IMR-90 (cell line): Measurements from ENCODE around the gene TRPM1. TPM values are rescaled to one million over a fixed set of nuclear protein-coding genes. Genes with fewer than 3 reads are reported as not detected.

Experiments
- ATAC-seq: fragments of 200-7000 bp; cut with Tn5 transposase; 2 replicates; pipeline ENCODE4 v1.9.1; 2020; ENCODE audit warnings: low read depth, mild to moderate bottlenecking, moderate library complexity
- BruUV-seq: library from RNA; stranded (reverse); fragments of 400-500 nt; replicated peaks from 2 replicates; lab custom pipeline; 2021; lab: Mats Ljungman, UMichigan
- CTCF ChIA-PET: fragments of 300-600 bp; formaldehyde crosslinking; extraction: SDS; loops from one replicate; lab custom pipeline; 2021; ENCODE audit warnings: antibody characterized with exemption; lab: Yijun Ruan, JAX
- POLR2A ChIA-PET: fragments of 300-600 bp; sonication (Branson Sonifier 250); formaldehyde crosslinking; loops from one replicate; lab custom pipeline; 2022; ENCODE audit warnings: antibody characterized with exemption; ENCODE audit not compliant: unreplicated experiment; lab: Charles Lee
- DNase-seq: peaks from one replicate; pipeline ENCODE4 v3.0.0; 2013
- H2AFZ ChIP-seq: replicated peaks from 2 replicates; pipeline ENCODE3; 2013; ENCODE audit warnings: low read length, mild to moderate bottlenecking; ENCODE audit not compliant: poor library complexity
- H2AK5ac ChIP-seq: 2 replicates; pipeline ENCODE4 v1.6.1; 2013; ENCODE audit warnings: low read depth, low read length, inconsistent platforms
- H2AK9ac ChIP-seq: replicated peaks from 2 replicates; pipeline ENCODE3; 2013; ENCODE audit warnings: mild to moderate bottlenecking, low read depth, low read length, moderate library complexity; ENCODE audit not compliant: poor library complexity
- H2BK120ac ChIP-seq: 2 replicates; pipeline ENCODE4 v1.6.1; 2013; ENCODE audit warnings: low read depth, low read length, inconsistent platforms
- H2BK15ac ChIP-seq: 3 replicates; pipeline ENCODE4 v1.6.1; 2013; ENCODE audit warnings: low read depth, low read length, inconsistent platforms
- H2BK20ac ChIP-seq: 2 replicates; pipeline ENCODE4 v1.6.1; 2013; ENCODE audit warnings: low read depth, mild to moderate bottlenecking, inconsistent platforms, low read length, moderate library complexity
- H2BK5ac ChIP-seq: 2 replicates; pipeline ENCODE4 v1.6.1; 2013; ENCODE audit warnings: mild to moderate bottlenecking, low read depth, low read length, inconsistent platforms; ENCODE audit not compliant: poor library complexity, severe bottlenecking
- H3K14ac ChIP-seq: replicated peaks from 2 replicates; pipeline ENCODE4 v1.6.1; 2013; ENCODE audit warnings: low read depth, low read length, inconsistent platforms
- H3K18ac ChIP-seq: 2 replicates; pipeline ENCODE4 v1.6.1; 2013; ENCODE audit warnings: low read depth, low read length, control low read depth
- H3K23ac ChIP-seq: 2 replicates; pipeline ENCODE4 v1.6.1; 2013; ENCODE audit warnings: low read depth, low read length, inconsistent platforms
- H3K27ac ChIP-seq: 2 replicates; pipeline ENCODE4 v1.5.1; 2013; ENCODE audit warnings: mild to moderate bottlenecking, control low read depth, low read length; ENCODE audit not compliant: insufficient read depth
- H3K27me3 ChIP-seq: 2 replicates; pipeline ENCODE4 v1.6.1; 2013; ENCODE audit warnings: low read length; ENCODE audit not compliant: control insufficient read depth, insufficient read depth
- H3K36me3 ChIP-seq: 2 replicates; pipeline ENCODE4 v1.6.1; 2013; ENCODE audit warnings: low read length, mixed read lengths; ENCODE audit not compliant: control insufficient read depth, insufficient read depth
- H3K4ac ChIP-seq: 2 replicates; pipeline ENCODE4 v1.6.1; 2013; ENCODE audit warnings: low read depth, low read length, inconsistent platforms
- H3K4me1 ChIP-seq: 2 replicates; pipeline ENCODE4 v1.6.1; 2013; ENCODE audit warnings: low read length, mixed read lengths; ENCODE audit not compliant: control insufficient read depth, insufficient read depth
- H3K4me2 ChIP-seq: 2 replicates; pipeline ENCODE4 v1.6.1; 2013; ENCODE audit warnings: low read depth, mild to moderate bottlenecking, control low read depth, low read length, moderate library complexity
- H3K4me3 ChIP-seq: 2 replicates; pipeline ENCODE4 v1.5.1; 2013; ENCODE audit warnings: low read depth, mild to moderate bottlenecking, control low read depth, low read length, moderate library complexity; ENCODE audit not compliant: insufficient read depth
- H3K56ac ChIP-seq: 2 replicates; pipeline ENCODE4 v1.6.1; 2013; ENCODE audit warnings: low read length, inconsistent platforms; ENCODE audit not compliant: insufficient read depth; ENCODE audit errors: extremely low read depth
- H3K79me1 ChIP-seq, 2 experiments: 2 replicates each; pipeline ENCODE4 v1.6.1; 2013; ENCODE audit warnings: low read length in 2 of 2, inconsistent platforms in 1 of 2, low read depth in 1 of 2
- H3K9ac ChIP-seq: 2 replicates; pipeline ENCODE4 v1.6.1; 2013; ENCODE audit warnings: low read depth, low read length, control low read depth
- H3K9me1 ChIP-seq: 2 replicates; pipeline ENCODE4 v1.6.1; 2013; ENCODE audit warnings: low read length, inconsistent platforms; ENCODE audit not compliant: insufficient read depth
- H3K9me3 ChIP-seq: 2 replicates; pipeline ENCODE4 v1.6.1; 2013; ENCODE audit warnings: low read length; ENCODE audit not compliant: control insufficient read depth, insufficient read depth
- H4K20me1 ChIP-seq: 2 replicates; pipeline ENCODE4 v1.6.1; 2013; ENCODE audit warnings: low read length, inconsistent platforms; ENCODE audit not compliant: insufficient read depth
- H4K5ac ChIP-seq: 2 replicates; pipeline ENCODE4 v1.6.1; 2013; ENCODE audit warnings: mild to moderate bottlenecking, low read depth, low read length, control low read depth
- H4K8ac ChIP-seq, 2 experiments: 2 replicates each; pipeline ENCODE4 v1.6.1; 2013; ENCODE audit warnings: low read depth in 2 of 2, low read length in 2 of 2, control low read depth in 1 of 2, inconsistent platforms in 1 of 2
- H4K91ac ChIP-seq: 2 replicates; pipeline ENCODE4 v1.6.1; 2013; ENCODE audit warnings: low read depth, low read length, inconsistent platforms; ENCODE audit not compliant: insufficient read depth
- BHLHE40 ChIP-seq: fragments of 150-350 bp; IDR thresholded peaks from 2 replicates; pipeline ENCODE4 v1.6.1; 2016; ENCODE audit warnings: mild to moderate bottlenecking, low read depth, low read length
- CEBPB ChIP-seq: IDR thresholded peaks from 2 replicates; pipeline ENCODE4 v1.6.1; 2012; ENCODE audit warnings: low read depth, low read length, improper control_type of control experiment
- CHD1 ChIP-seq: IDR thresholded peaks from 2 replicates; pipeline ENCODE4 v1.6.1; 2012; ENCODE audit warnings: low read depth, low read length, improper control_type of control experiment
- FOS ChIP-seq: fragments of 150-350 bp; IDR thresholded peaks from 2 replicates; pipeline ENCODE4 v1.6.1; 2016; ENCODE audit warnings: low read depth, low read length
- MAZ ChIP-seq: IDR thresholded peaks from 2 replicates; pipeline ENCODE4 v1.6.1; 2012; ENCODE audit warnings: low read depth, mild to moderate bottlenecking, low read length, improper control_type of control experiment, moderate library complexity, borderline replicate concordance
- MXI1 ChIP-seq: IDR thresholded peaks from 2 replicates; pipeline ENCODE4 v1.6.1; 2012; ENCODE audit warnings: low read depth, mild to moderate bottlenecking, low read length, moderate library complexity, borderline replicate concordance
- RAD21 ChIP-seq: IDR thresholded peaks from 2 replicates; pipeline ENCODE4 v1.6.1; 2012; ENCODE audit warnings: low read length, improper control_type of control experiment
- WGBS, 2 experiments: methylation state at CpG; one replicate each; pipeline versions ENCODE4 v1.1.5 to v1.1.7; 2013; ENCODE audit warnings: missing lambda C conversion rate in 2 of 2; ENCODE audit not compliant: insufficient read length in 1 of 2; ENCODE audit errors: extremely low coverage in 2 of 2; 5-methylcytosine and 5-hydroxymethylcytosine counted together
- dilution Hi-C: fragments of 300-500 bp; cut with HindIII; formaldehyde crosslinking; loops from one replicate; pipeline ENCODE4 v1.14.3; 2018; ENCODE audit warnings: low sequenced_read_pairs; ENCODE audit not compliant: unreplicated experiment
- in situ Hi-C: fragments of 300-500 bp; cut with MboI; formaldehyde crosslinking; loops from 3 replicates; pipeline ENCODE4 v1.14.3; 2019; ENCODE audit warnings: low sequenced_read_pairs, inconsistent platforms, mixed read lengths
- intact Hi-C: fragments of 100-400 bp; cut with micrococcal nuclease; formaldehyde crosslinking; loops from 2 replicates; pipeline ENCODE4 v1.10.0; 2022
- polyA plus RNA-seq, 3 experiments: library from polyadenylated mRNA; depleted of rRNA; stranded (reverse); fragments of >200 nt; gene quantifications; 2 replicates each; pipeline ENCODE4 v1.2.3, GENCODE V29; 2012; ENCODE audit warnings: low replicate concordance in 1 of 3
- total RNA-seq: library from RNA; depleted of rRNA; stranded (reverse); fragments of >200 nt; gene quantifications from 2 replicates; pipeline ENCODE4 v1.2.3, GENCODE V29; 2012
- TF ChIP-seq, protein P1 (sequence below): conservative IDR thresholded peaks from 2 replicates; pipeline ENCODE4 v1.5.1; 2012; ENCODE audit warnings: mild to moderate bottlenecking, low read depth, low read length, improper control_type of control experiment
- TF ChIP-seq, protein P2 (sequence below): fragments of 150-350 bp; IDR thresholded peaks from 2 replicates; pipeline ENCODE4 v1.6.1; 2017; ENCODE audit warnings: mild to moderate bottlenecking, antibody characterized with exemption, low read length, low read depth
- TF ChIP-seq, protein P3 (sequence below): fragments of 150-350 bp; IDR thresholded peaks from 2 replicates; pipeline ENCODE4 v1.6.1; 2016; ENCODE audit warnings: low read depth, mild to moderate bottlenecking, low read length, moderate library complexity, borderline replicate concordance

The TRPM1 gene
- total and polyA plus RNA-seq, 2 of the 4 experiments (the other 2 are of a cell fraction) = not detected

DNA sequence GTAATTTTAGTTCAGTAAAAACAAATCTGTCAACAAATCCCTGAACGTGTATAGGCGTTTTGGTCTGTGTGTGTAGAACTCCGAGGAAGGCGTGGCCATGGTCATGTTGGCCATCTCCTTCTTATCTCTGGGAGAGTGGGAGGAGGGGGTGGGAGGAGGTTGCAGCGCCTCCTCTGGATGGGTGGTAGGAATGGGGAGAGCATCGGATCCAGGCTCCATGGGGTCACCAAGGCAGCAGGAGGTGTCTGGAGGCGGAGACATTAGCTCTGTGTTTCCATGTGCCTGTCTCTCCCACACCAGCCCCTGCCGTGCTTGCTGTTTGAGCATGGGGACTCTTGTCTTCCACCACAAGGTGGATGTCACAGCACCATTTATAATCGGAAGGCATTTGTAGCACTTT is 34.5 kb upstream of the TRPM1 start:
- no peak overlapping the region for H2BK5ac ChIP-seq
- ChIA-PET CTCF (no interaction called here), POLR2A (no interaction called here)
- no peak for DNase-seq
- H3K14ac ChIP-seq = no peak overlapping the region
- H4K5ac ChIP-seq = no peak overlapping the region
- H3K4me2 ChIP-seq = no peak overlapping the region
- H2BK20ac ChIP-seq = no peak overlapping the region
- H3K27me3 ChIP-seq = peaks cover 23% of the 10 kb centered on the region
- no peaks in the 10 kb centered on the region for H3K9me1 ChIP-seq
- H2AK9ac ChIP-seq = no peak overlapping the region
- no peaks in the 10 kb centered on the region for H4K20me1 ChIP-seq
- H3K4me3 ChIP-seq = no peak overlapping the region
- H2BK15ac ChIP-seq = no peak overlapping the region
- dilution Hi-C loops (no loop called here), in situ Hi-C loops (no loop called here), intact Hi-C loops (no loop called here)
- H3K4me1 ChIP-seq = no peaks in the 10 kb centered on the region; the same call in 1 of the 2 replicates
- H3K79me1 ChIP-seq = no peaks in the 10 kb centered on the region
- no peak overlapping the region for H2AFZ ChIP-seq
- no peak overlapping the region for H2BK120ac ChIP-seq
- no peak overlapping the region for H3K9ac ChIP-seq
- no peak overlapping the region for H4K8ac ChIP-seq
- H3K9me3 ChIP-seq = peaks cover 2% of the 10 kb centered on the region; the same call in 1 of the 2 replicates
- H3K36me3 ChIP-seq = no peaks in the 10 kb centered on the region
- H4K91ac ChIP-seq = no peak overlapping the region
- no peak overlapping the region for H3K27ac ChIP-seq
- H3K56ac ChIP-seq = no peak overlapping the region
- no TSS peak for BruUV-seq
- H3K18ac ChIP-seq = no peak overlapping the region
- no peak overlapping the region for H3K23ac ChIP-seq
- 60% methylated on average over 1 of the region's 9 CpGs; no CpG with 5 or more reads in 1 of the 2 experiments for WGBS, 2 experiments
- no peak for ATAC-seq
- H3K4ac ChIP-seq = no peak overlapping the region
- TF ChIP-seq MAZ = no peak
- TF ChIP-seq MXI1 = no peak
- no peak for TF ChIP-seq CHD1
- TF ChIP-seq BHLHE40 = no peak
- TF ChIP-seq, protein P1, sequence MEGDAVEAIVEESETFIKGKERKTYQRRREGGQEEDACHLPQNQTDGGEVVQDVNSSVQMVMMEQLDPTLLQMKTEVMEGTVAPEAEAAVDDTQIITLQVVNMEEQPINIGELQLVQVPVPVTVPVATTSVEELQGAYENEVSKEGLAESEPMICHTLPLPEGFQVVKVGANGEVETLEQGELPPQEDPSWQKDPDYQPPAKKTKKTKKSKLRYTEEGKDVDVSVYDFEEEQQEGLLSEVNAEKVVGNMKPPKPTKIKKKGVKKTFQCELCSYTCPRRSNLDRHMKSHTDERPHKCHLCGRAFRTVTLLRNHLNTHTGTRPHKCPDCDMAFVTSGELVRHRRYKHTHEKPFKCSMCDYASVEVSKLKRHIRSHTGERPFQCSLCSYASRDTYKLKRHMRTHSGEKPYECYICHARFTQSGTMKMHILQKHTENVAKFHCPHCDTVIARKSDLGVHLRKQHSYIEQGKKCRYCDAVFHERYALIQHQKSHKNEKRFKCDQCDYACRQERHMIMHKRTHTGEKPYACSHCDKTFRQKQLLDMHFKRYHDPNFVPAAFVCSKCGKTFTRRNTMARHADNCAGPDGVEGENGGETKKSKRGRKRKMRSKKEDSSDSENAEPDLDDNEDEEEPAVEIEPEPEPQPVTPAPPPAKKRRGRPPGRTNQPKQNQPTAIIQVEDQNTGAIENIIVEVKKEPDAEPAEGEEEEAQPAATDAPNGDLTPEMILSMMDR = no peak
- TF ChIP-seq CEBPB = no peak
- TF ChIP-seq, protein P2, sequence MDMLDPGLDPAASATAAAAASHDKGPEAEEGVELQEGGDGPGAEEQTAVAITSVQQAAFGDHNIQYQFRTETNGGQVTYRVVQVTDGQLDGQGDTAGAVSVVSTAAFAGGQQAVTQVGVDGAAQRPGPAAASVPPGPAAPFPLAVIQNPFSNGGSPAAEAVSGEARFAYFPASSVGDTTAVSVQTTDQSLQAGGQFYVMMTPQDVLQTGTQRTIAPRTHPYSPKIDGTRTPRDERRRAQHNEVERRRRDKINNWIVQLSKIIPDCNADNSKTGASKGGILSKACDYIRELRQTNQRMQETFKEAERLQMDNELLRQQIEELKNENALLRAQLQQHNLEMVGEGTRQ = no peak
- TF ChIP-seq RAD21 = no peak
- TF ChIP-seq, protein P3, sequence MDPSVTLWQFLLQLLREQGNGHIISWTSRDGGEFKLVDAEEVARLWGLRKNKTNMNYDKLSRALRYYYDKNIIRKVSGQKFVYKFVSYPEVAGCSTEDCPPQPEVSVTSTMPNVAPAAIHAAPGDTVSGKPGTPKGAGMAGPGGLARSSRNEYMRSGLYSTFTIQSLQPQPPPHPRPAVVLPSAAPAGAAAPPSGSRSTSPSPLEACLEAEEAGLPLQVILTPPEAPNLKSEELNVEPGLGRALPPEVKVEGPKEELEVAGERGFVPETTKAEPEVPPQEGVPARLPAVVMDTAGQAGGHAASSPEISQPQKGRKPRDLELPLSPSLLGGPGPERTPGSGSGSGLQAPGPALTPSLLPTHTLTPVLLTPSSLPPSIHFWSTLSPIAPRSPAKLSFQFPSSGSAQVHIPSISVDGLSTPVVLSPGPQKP = no peak
- TF ChIP-seq FOS = no peak
- no peak overlapping the region for H2AK5ac ChIP-seq
